Measurements from ENCODE around the gene NACA2.

- TF ChIP-seq, protein P1, sequence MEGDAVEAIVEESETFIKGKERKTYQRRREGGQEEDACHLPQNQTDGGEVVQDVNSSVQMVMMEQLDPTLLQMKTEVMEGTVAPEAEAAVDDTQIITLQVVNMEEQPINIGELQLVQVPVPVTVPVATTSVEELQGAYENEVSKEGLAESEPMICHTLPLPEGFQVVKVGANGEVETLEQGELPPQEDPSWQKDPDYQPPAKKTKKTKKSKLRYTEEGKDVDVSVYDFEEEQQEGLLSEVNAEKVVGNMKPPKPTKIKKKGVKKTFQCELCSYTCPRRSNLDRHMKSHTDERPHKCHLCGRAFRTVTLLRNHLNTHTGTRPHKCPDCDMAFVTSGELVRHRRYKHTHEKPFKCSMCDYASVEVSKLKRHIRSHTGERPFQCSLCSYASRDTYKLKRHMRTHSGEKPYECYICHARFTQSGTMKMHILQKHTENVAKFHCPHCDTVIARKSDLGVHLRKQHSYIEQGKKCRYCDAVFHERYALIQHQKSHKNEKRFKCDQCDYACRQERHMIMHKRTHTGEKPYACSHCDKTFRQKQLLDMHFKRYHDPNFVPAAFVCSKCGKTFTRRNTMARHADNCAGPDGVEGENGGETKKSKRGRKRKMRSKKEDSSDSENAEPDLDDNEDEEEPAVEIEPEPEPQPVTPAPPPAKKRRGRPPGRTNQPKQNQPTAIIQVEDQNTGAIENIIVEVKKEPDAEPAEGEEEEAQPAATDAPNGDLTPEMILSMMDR (conservative IDR thresholded peaks at IDR 0.05; ENCODE audit: low read depth, low read length), result no peak
- TF ChIP-seq EZH2phosphoT487 (IDR thresholded peaks at IDR 0.05; ENCODE audit: borderline replicate concordance, low read length), result no peak
These were observed 14.7 kb upstream of the NACA2 start for GRCh38 chr17:61605692-61606091.
